Measurements from ENCODE around the gene SPCS2. TPM values are rescaled to one million over a fixed set of nuclear protein-coding genes. Genes with fewer than 3 reads are reported as not detected.
A peak's percentile ranks its signal among the peaks of the same experiment; 100 is the strongest.

The SPCS2 gene
- total RNA-seq (2022) (195 and 209 TPM in 2 replicates), Bru-seq, nascent RNA (percentile 92 among the genes with signal in this experiment), BruChase-seq, experiment 1, labeled RNA remaining after a 6-hour chase (percentile 88 among the genes with signal in this experiment), BruChase-seq, experiment 2, labeled RNA remaining after a 2-hour chase (percentile 83 among the genes with signal in this experiment)
- long read RNA-seq, transcript SPCS2-202 (4 exons, 772 nt) = major isoform, 11 of 36 reads
- long read RNA-seq, partial matches to known transcripts = 4 of 36 reads
- long read RNA-seq, other reads (novel, unspliced or antisense) = 13 of 36 reads

- peaks cover 37% of the 10 kb centered on the region for H3K36me3 Mint-ChIP-seq (ENCODE audit: insufficient read depth, unreplicated experiment)
- intact Hi-C loops (cut with micrococcal nuclease; ENCODE audit: unreplicated experiment) = no loop called here
- no peak for TF ChIP-seq CTCF (IDR thresholded peaks at IDR 0.05; ENCODE audit: unreplicated experiment)
- H3K4me1 Mint-ChIP-seq (ENCODE audit: low read depth, unreplicated experiment) = peaks cover 17% of the 10 kb centered on the region
- H3K27me3 Mint-ChIP-seq (ENCODE audit: unreplicated experiment) = no peaks in the 10 kb centered on the region
- TSS peak; percentile 61 for BruUV-seq (replicated peaks)
- H3K27ac Mint-ChIP-seq (ENCODE audit: unreplicated experiment) = peak within 1 kb of the TSS; percentile 99
- peak within 1 kb of the TSS; percentile 93 for H3K4me3 Mint-ChIP-seq (ENCODE audit: low read depth, unreplicated experiment)
- DNase-seq = peak; percentile 97
- no peaks in the 10 kb centered on the region for H3K9me3 Mint-ChIP-seq (ENCODE audit: low read depth, unreplicated experiment)
- CTCF ChIA-PET = interaction anchor here (0.6 to 1.4 kb wide), 2 partner anchors 19 to 1088 kb away, joined by 3 read pairs; no protein-coding TSS in a partner anchor
These were observed at the start of gene SPCS2, which contains the start of gene XRRA1 for GRCh38 chr11:74948898-74949752. SPCS2 (plus strand) TSS chr11:74949266; CDS start chr11:74949286, 20 bp downstream. XRRA1 (minus strand) TSS chr11:74949091; CDS start chr11:74940878, 8,213 bp downstream.

- TF ChIP-seq CTCF (IDR thresholded peaks at IDR 0.05; ENCODE audit: unreplicated experiment) = no peak
- H3K4me3 Mint-ChIP-seq (ENCODE audit: low read depth, unreplicated experiment) = no peak overlapping the region
- no peak for DNase-seq
- no TSS peak for BruUV-seq (replicated peaks)
- CTCF ChIA-PET = no interaction called here
- intact Hi-C loops (cut with micrococcal nuclease; ENCODE audit: unreplicated experiment) = no loop called here
- H3K36me3 Mint-ChIP-seq (ENCODE audit: insufficient read depth, unreplicated experiment) = no peaks in the 10 kb centered on the region
- peaks cover 10% of the 10 kb centered on the region for H3K9me3 Mint-ChIP-seq (ENCODE audit: low read depth, unreplicated experiment)
- no peak overlapping the region for H3K27ac Mint-ChIP-seq (ENCODE audit: unreplicated experiment)
- H3K4me1 Mint-ChIP-seq (ENCODE audit: low read depth, unreplicated experiment) = no peaks in the 10 kb centered on the region
- no peaks in the 10 kb centered on the region for H3K27me3 Mint-ChIP-seq (ENCODE audit: unreplicated experiment)
These were observed 46.7 kb upstream of the SPCS2 start for GRCh38 chr11:74902342-74902741.

GRCh38 chr11:74905326-74905725 lies 43.7 kb upstream of the SPCS2 start:
- BruUV-seq (replicated peaks) = no TSS peak
- H3K4me3 Mint-ChIP-seq (ENCODE audit: low read depth, unreplicated experiment) = no peak overlapping the region
- intact Hi-C loops (cut with micrococcal nuclease; ENCODE audit: unreplicated experiment) = no loop called here
- H3K27me3 Mint-ChIP-seq (ENCODE audit: unreplicated experiment) = no peaks in the 10 kb centered on the region
- H3K9me3 Mint-ChIP-seq (ENCODE audit: low read depth, unreplicated experiment) = peaks cover 5% of the 10 kb centered on the region
- H3K27ac Mint-ChIP-seq (ENCODE audit: unreplicated experiment) = no peak overlapping the region
- H3K4me1 Mint-ChIP-seq (ENCODE audit: low read depth, unreplicated experiment) = no peaks in the 10 kb centered on the region
- TF ChIP-seq CTCF (IDR thresholded peaks at IDR 0.05; ENCODE audit: unreplicated experiment) = no peak
- no peaks in the 10 kb centered on the region for H3K36me3 Mint-ChIP-seq (ENCODE audit: insufficient read depth, unreplicated experiment)
- DNase-seq = no peak
- CTCF ChIA-PET = no interaction called here

- Mint-ChIP-seq H3K27ac (ENCODE audit: unreplicated experiment) (no peak overlapping the region), H3K4me3 (ENCODE audit: low read depth, unreplicated experiment) (no peak overlapping the region), H3K9me3 (ENCODE audit: low read depth, unreplicated experiment) (no peaks in the 10 kb centered on the region), H3K36me3 (ENCODE audit: insufficient read depth, unreplicated experiment) (peaks cover 5% of the 10 kb centered on the region), H3K4me1 (ENCODE audit: low read depth, unreplicated experiment) (no peaks in the 10 kb centered on the region), H3K27me3 (ENCODE audit: unreplicated experiment) (no peaks in the 10 kb centered on the region)
- CTCF ChIA-PET = no interaction called here
- no peak for DNase-seq
- intact Hi-C loops (cut with micrococcal nuclease; ENCODE audit: unreplicated experiment) = no loop called here
- no TSS peak for BruUV-seq (replicated peaks)
- TF ChIP-seq CTCF (IDR thresholded peaks at IDR 0.05; ENCODE audit: unreplicated experiment) = no peak
These were observed 39.7 kb upstream of the SPCS2 start for GRCh38 chr11:74909385-74909784.
